ENCODE results near the gene ATP1A3.

- TF ChIP-seq POLR2A (IDR thresholded peaks at IDR 0.05), result no peak
- TF ChIP-seq, protein P1, sequence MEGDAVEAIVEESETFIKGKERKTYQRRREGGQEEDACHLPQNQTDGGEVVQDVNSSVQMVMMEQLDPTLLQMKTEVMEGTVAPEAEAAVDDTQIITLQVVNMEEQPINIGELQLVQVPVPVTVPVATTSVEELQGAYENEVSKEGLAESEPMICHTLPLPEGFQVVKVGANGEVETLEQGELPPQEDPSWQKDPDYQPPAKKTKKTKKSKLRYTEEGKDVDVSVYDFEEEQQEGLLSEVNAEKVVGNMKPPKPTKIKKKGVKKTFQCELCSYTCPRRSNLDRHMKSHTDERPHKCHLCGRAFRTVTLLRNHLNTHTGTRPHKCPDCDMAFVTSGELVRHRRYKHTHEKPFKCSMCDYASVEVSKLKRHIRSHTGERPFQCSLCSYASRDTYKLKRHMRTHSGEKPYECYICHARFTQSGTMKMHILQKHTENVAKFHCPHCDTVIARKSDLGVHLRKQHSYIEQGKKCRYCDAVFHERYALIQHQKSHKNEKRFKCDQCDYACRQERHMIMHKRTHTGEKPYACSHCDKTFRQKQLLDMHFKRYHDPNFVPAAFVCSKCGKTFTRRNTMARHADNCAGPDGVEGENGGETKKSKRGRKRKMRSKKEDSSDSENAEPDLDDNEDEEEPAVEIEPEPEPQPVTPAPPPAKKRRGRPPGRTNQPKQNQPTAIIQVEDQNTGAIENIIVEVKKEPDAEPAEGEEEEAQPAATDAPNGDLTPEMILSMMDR (IDR thresholded peaks at IDR 0.05), result no peak
- no peak for TF ChIP-seq EP300 (IDR thresholded peaks at IDR 0.05)
- no peak for TF ChIP-seq POLR2AphosphoS5 (IDR thresholded peaks at IDR 0.05)
Observed at GRCh38 chr19:42030645-42031440, 36.8 kb upstream of the ATP1A3 start.

Measured in stomach (tissue), 4 donors.